NK-92 (cell line): ENCODE results near the gene DDX56.

Experiments
- DNase-seq: peaks from one replicate; lab custom pipeline; 2025; ENCODE audit not compliant: unreplicated experiment; lab: John Stamatoyannopoulos, UW

DDX56 gene

GRCh38 chr7:44538093-44538797 lies 35.5 kb downstream of the DDX56 start:
- no peak for DNase-seq

GRCh38 chr7:44537442-44537841 lies 36.3 kb downstream of the DDX56 start:
- DNase-seq = no peak

GRCh38 chr7:44536090-44536489 lies 37.6 kb downstream of the DDX56 start:
- DNase-seq = no peak

GRCh38 chr7:44535348-44536064 lies 38.2 kb downstream of the DDX56 start:
- no peak for DNase-seq

- no peak for DNase-seq
Measured at GRCh38 chr7:44534501-44534900, 39.2 kb downstream of the DDX56 start.

- no peak for DNase-seq
Measured at GRCh38 chr7:44534087-44534486, 39.6 kb downstream of the DDX56 start.

GRCh38 chr7:44533301-44534055 lies 40.2 kb downstream of the DDX56 start:
- DNase-seq = no peak

- no peak for DNase-seq
Measured at GRCh38 chr7:44531421-44532380, 42.0 kb downstream of the DDX56 start.

- DNase-seq = no peak
Measured at GRCh38 chr7:44530990-44531389, 42.7 kb downstream of the DDX56 start.

GRCh38 chr7:44524811-44525388 lies 48.8 kb downstream of the DDX56 start:
- DNase-seq = no peak

- DNase-seq = no peak
Measured at GRCh38 chr7:44522315-44522714, 51.4 kb downstream of the DDX56 start.

GRCh38 chr7:44521347-44522095 lies 52.2 kb downstream of the DDX56 start:
- DNase-seq = no peak

GRCh38 chr7:44520574-44520973 lies 53.1 kb downstream of the DDX56 start:
- DNase-seq = no peak

- DNase-seq = no peak
Measured at GRCh38 chr7:44519546-44519945, 54.2 kb downstream of the DDX56 start.

GRCh38 chr7:44518761-44519160 lies 54.9 kb downstream of the DDX56 start:
- DNase-seq = no peak

- DNase-seq = no peak
Measured at GRCh38 chr7:44517175-44517574, 56.5 kb downstream of the DDX56 start.
